Glomerular visceral epithelial cell (primary cell): Measurements from ENCODE around the gene PRMT1.
"Not testable (repeated sequence)": the region's sequence is repeated elsewhere in the genome, so short reads cannot be mapped to it uniquely, and the experiment has no call there.

Experiments
- DNase-seq: peaks from one replicate; pipeline ENCODE4 v3.0.0-alpha.2; 2016; ENCODE audit errors: extremely low spot score

PRMT1 gene

DNA sequence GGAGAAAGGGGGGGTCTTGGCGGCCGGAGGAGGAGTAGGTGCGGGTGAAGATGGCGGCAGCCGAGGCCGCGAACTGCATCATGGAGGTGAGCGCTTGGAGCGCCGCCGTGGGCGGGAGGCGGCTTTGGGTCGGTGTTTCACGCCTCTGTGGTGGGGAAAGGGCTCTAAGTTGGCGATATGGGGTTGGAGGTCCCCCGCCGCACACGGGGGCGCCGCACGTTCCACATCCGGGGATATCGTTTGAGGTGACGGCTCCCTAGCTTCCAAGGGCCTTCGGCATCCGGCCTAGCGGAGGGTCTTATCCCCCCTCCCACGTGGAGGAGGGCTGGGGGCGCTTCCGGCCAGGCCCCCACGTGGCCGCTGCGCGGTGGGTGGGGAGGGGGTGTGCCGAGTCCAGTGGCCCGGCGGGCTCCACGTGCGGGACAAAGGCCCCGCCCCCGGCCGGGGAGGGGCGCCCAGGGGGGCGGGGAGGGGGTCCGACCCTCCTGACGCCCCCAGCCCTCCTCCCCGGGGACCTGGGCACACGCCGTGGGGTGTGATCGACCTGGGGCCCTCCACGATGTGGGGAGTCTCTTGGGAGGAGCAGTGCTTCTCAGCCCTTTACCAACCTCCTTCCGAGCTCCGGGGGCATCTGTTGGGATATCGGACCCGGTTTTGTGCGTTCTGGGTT is at the start of gene PRMT1:
TSS of gene PRMT1 (plus strand) at position 41 of the 670 bp plus-strand sequence. CDS start at position 51, 10 bp downstream.
- peak; percentile 43 for DNase-seq

- DNase-seq: no peak
These were observed 47.4 kb upstream of the PRMT1 start for GRCh38 chr19:49629659-49630058.

DNA sequence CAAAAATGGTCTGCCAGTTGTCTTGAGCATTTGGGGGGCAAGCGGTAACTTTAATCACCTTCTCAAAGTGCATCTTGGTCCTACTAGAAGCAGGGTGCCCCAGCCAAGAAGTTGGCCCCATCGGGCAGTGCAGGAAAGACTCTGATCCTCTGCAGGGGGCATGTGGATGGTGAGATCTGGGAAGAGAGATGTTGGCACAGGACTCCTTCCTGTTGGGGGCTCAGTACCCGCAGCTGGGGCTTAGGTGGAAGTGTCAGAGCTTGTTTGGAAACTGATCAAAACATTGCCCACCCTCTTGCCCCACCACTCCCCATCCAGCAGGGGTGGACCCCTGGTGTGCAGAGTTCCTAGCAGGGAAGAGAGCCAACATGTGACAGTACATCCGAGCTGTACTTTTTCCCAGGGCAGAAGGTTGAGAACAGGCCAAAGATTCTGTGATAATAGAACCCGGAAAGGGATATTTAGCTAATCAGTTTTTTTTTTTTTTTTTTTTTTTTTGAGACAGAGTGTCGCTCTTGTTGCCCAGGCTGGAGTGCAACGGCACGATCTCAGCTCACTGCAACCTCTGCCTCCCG is 46.0 kb upstream of the PRMT1 start:
- no peak for DNase-seq

DNA sequence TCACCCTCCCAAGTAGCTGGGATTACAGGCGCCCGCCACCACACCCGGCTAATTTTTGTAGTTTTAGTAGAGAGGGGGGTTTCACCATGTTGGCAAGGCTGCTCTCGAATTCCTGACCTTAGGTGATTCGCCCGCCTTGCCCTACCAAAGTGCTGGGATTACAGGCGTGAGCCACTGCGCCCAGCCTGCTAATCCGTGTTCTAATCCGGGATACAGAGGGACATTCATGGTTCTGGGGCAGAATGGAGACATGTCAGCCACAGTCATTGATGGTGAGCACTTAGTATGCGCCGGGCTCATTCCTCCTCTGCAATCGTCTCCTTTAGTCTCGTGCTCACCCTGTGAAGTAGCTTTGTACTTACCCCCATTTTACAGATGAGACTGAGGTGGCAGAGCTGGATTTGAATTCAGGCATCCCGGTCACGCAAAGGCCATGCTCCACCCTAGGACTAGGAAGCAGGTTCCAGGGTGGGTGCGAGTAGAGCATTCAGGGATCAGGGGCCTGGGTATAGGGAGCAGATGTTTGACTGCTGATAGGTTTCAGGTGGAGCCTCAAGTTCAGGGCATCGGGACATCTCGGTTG is 45.4 kb upstream of the PRMT1 start:
- DNase-seq: no peak

- DNase-seq: no peak
These were observed 44.5 kb upstream of the PRMT1 start for GRCh38 chr19:49632576-49632975.

- not testable (repeated sequence) for DNase-seq
These were observed 43.8 kb upstream of the PRMT1 start for GRCh38 chr19:49633273-49633672.

- DNase-seq: peak; percentile 35
These were observed 41.4 kb upstream of the PRMT1 start for GRCh38 chr19:49635530-49636232.

- no peak for DNase-seq
These were observed 40.7 kb upstream of the PRMT1 start for GRCh38 chr19:49636233-49636932.

DNA sequence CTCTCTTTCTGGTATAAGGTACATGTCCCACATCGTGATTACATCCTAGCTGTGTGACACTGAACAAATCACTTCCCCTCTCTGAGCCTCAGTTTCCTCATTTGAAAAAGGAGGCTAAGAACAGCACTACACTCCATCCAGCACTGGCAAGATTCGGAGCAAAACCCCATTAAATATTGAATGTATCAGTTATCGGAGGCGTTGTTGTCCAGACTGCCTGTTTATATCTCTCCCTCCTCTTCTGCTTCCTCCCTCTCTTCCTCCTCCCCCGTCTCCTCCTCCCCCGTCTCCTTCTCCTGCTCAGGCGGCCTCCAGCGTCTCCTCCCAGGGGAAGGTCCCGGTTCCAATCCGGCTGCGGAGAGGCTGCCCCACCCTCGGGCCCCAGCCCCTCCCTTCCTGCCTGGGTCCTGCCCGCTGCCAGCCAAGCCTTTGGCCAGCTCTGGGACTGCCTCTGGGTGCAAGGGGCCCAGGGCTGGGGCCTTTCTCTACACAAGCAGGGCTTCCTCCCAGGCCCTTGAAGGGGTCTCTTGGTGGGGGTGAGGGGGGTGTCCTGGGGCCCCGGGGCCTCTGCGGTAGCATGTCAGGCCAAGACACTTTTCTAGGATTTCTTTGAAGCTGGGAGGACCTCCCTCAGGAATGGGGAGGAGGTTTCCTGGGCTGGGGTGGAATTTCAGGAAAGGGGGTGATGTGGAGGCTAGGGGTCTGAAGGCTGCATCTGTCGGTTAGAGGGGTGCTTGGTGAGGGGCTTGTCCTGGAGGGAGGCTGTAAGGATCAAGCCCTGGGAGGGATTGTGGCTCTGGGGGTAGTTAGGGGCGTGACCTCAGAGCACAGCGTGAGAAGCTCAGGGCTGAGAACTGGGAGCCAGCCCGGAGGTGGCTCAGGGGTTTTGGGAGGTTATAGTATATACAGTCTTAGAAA is 39.0 kb upstream of the PRMT1 start:
- peak; percentile 85 for DNase-seq

DNA sequence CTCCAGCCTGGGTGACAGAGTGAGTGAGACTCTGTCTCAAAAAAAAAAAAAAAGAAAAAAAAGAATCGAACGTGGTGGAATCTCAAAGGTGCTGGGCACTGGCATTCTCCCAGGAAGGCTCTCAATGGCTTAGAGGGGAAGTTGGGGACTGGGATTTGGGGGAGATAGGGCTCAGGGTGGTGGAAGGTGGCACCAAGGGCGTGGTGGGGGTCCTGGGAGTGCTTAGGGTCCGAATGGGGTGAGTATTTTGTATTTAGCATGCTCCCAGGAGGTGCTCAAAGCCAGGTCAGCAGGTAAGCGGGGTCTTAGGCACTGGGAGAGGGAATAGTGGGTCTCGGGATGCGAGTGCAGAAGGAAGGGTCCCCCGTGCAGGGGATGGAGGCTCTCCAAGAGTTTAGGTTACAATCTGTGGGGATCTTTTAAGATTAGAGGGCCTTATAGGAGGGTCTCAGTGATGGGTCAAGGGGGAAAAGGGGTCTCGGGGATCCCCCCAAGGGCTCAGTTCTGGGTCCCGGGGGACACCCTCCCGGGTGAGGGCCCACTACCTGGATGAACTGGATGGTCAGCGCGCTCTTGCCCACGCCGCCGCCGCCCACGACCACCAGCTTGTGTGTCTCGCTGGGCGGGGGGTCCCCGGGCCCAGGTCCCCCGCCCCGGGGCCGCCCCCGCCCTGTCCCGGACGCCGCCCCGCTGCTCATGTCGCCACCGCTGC is 37.5 kb upstream of the PRMT1 start:
- peak; percentile 39 for DNase-seq

GRCh38 chr19:49640113-49640898 is 36.8 kb upstream of the PRMT1 start, which contains the start of gene RRAS:
Gene RRAS (minus strand): TSS chr19:49640143. CDS start chr19:49640098, 45 bp downstream.
- DNase-seq: peak; percentile 100

- peak; percentile 100 for DNase-seq
These were observed 35.2 kb upstream of the PRMT1 start, which contains the start of gene SCAF1 for GRCh38 chr19:49641688-49642491. Gene SCAF1 (plus strand): TSS chr19:49642209. CDS start chr19:49645027, 2,818 bp downstream.

- no peak for DNase-seq
These were observed 34.5 kb upstream of the PRMT1 start for GRCh38 chr19:49642492-49643035.

DNA sequence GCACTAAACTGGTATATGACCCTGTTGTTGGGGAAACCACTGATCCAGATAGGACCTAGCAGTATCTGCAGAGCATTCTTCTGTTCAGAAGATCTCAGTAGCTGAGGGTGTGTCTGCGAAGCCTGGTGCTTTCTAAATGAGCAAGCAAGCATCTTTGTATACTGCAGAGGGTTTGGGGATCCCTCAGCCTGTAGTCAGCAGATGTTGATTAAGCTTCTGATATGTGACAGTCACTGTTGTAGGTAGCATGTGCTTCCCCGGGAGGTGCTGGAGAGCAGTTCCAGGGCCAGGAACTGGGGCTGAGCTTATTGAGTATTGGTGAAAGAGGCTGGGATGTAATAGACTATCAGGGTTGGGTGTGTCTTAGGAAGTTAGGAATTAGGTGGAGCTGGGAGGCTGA is 33.6 kb upstream of the PRMT1 start:
- DNase-seq: no peak

DNA sequence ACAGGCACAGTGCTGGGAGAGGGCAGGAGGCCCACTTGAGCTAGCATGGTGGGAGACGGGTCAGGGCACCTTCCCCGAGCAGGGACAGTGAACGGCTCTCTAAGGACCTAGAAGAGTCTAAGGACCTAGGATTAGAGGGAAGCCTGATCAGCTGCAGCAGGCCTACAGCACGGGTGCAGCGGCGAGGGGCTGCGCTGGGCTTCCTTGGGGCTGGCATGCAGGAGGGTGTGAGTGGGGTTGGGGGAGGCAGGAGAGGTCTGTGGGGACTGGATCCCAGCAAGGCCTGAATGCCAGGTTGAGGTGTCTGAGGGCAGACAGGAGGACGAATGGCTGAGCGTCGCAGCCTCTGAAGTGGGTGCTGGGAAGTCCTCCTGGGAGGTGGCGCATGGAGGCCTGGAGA is 31.5 kb upstream of the PRMT1 start:
- DNase-seq: no peak

DNA sequence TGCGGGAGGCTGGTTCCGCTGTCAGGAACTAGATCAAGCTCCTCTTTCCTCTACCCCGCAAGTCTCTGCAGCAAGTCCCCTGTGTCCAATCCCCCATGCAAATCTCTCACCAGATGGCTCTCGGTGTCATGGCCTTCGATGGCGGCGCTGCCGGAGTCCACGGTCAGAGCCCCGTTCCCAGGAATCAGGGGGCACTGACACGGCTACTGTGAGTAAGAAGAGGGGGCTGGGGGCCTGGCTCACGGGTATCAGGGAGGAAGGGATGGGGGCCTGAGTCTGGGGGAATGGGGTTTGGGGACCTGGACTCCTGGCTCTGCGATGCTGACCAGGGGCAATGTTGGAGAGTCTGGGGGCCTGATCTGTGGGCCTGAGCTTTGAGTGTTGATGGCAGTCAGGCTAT is 31.1 kb upstream of the PRMT1 start:
- DNase-seq: no peak

- no peak for DNase-seq
These were observed 30.5 kb upstream of the PRMT1 start for GRCh38 chr19:49646586-49646985.
